HCT116 (cell line): ENCODE measurements around the gene MTHFSD. TPM values are rescaled to one million over a fixed set of nuclear protein-coding genes. Genes with fewer than 3 reads are reported as not detected.

Source experiments
- ATAC-seq: fragments of 200-7000 bp; cut with Tn5 transposase; 2 replicates; pipeline ENCODE4 v1.9.1; 2020; ENCODE audit warnings: mild to moderate bottlenecking, moderate library complexity
- BruUV-seq: library from RNA; stranded (reverse); fragments of 400-500 nt; replicated peaks from 2 replicates; lab custom pipeline; 2021; lab: Mats Ljungman, UMichigan
- CTCF ChIA-PET: fragments of 300-600 bp; sonication (Branson Sonifier 250); formaldehyde crosslinking; loops from one replicate; lab custom pipeline; 2021; ENCODE audit warnings: antibody characterized with exemption; lab: Charles Lee
- POLR2A ChIA-PET: fragments of 300-600, 350-600 bp; sonication (Branson Sonifier 250); formaldehyde crosslinking; loops from one replicate; lab custom pipeline; 2021; ENCODE audit warnings: antibody characterized with exemption; lab: Charles Lee
- RAD21 ChIA-PET, 2 experiments: fragments of 300-600 bp; sonication (Branson Sonifier 250); formaldehyde crosslinking; loops; one replicate each; lab custom pipeline; 2023; ENCODE audit warnings: low total read pairs in 2 of 2; ENCODE audit not compliant: uncharacterized antibody in 2 of 2, unreplicated experiment in 2 of 2, low non-redundant PET in 1 of 2; lab: Charles Lee
- DNase-seq: peaks from one replicate; pipeline ENCODE4 v3.0.0-alpha.2; 2010; ENCODE audit warnings: low read depth, low spot score
- H2AFZ ChIP-seq: fragments of 200-600 bp; shearing (Covaris generic), sonication (generic); 2 replicates; pipeline ENCODE4 v1.6.1; 2017; ENCODE audit warnings: low read depth, mixed run types, mixed read lengths, antibody characterized with exemption, low read length; ENCODE audit not compliant: poor library complexity, severe bottlenecking
- H3K27ac ChIP-seq: 2 replicates; pipeline ENCODE4 v1.5.1; 2012; ENCODE audit warnings: low read depth, low read length
- H3K27me3 ChIP-seq: fragments of 200-600 bp; sonication (generic); 2 replicates; pipeline ENCODE4 v1.6.1; 2016; ENCODE audit warnings: mixed run types, low read length, mixed read lengths; ENCODE audit not compliant: insufficient read depth
- H3K36me3 ChIP-seq, 2 experiments: fragments of 200-500 bp in 1 of 2; fragments of 200-600 bp in 1 of 2; sonication (Bioruptor generic) in 1 of 2; sonication (generic) in 1 of 2; 2 replicates each; pipeline versions ENCODE4 v1.5.1 to v1.6.1; 2014 to 2016; ENCODE audit warnings: low read length in 2 of 2, inconsistent platforms in 1 of 2, mixed read lengths in 1 of 2, mixed run types in 1 of 2; ENCODE audit not compliant: insufficient read depth in 2 of 2, control insufficient read depth in 1 of 2
- H3K4me1 ChIP-seq, 2 experiments: fragments of 200-600 bp in 1 of 2; sonication (generic) in 1 of 2; 2 replicates each; pipeline versions ENCODE4 v1.5.1 to v1.6.1; 2012 to 2017; ENCODE audit warnings: low read length in 2 of 2, inconsistent platforms in 1 of 2, mild to moderate bottlenecking in 1 of 2, mixed read lengths in 1 of 2, mixed run types in 1 of 2, moderate library complexity in 1 of 2; ENCODE audit not compliant: insufficient read depth in 2 of 2, control insufficient read depth in 1 of 2
- H3K4me2 ChIP-seq: fragments of 200-600 bp; sonication (generic); 2 replicates; pipeline ENCODE4 v1.6.1; 2017; ENCODE audit warnings: mixed run types, low read length, mixed read lengths
- H3K4me3 ChIP-seq, 2 experiments: fragments of 200-600 bp in 1 of 2; sonication (generic) in 1 of 2; replicated peaks in 1 of 2; 2 replicates each; pipeline ENCODE4 v1.5.1; 2011 to 2016; ENCODE audit warnings: low read length in 2 of 2, control low read depth in 1 of 2, low read depth in 1 of 2, mild to moderate bottlenecking in 1 of 2, mixed read lengths in 1 of 2, mixed run types in 1 of 2
- H3K79me2 ChIP-seq: fragments of 200-600 bp; sonication (generic); 2 replicates; pipeline ENCODE4 v1.6.1; 2017; ENCODE audit warnings: mild to moderate bottlenecking, mixed run types, low read length, moderate library complexity, mixed read lengths; ENCODE audit not compliant: insufficient read depth
- H3K9ac ChIP-seq: fragments of 200-600 bp; sonication (generic); 2 replicates; pipeline ENCODE4 v1.6.1; 2016; ENCODE audit warnings: low read length, mixed read lengths
- H3K9me2 ChIP-seq: fragments of 200-600 bp; sonication (generic), shearing (Covaris generic); 2 replicates; pipeline ENCODE4 v1.6.1; 2017; ENCODE audit warnings: mixed run types, mild to moderate bottlenecking, moderate library complexity; ENCODE audit not compliant: insufficient read depth
- H3K9me3 ChIP-seq, 2 experiments: fragments of 200-500 bp in 1 of 2; fragments of 200-600 bp in 1 of 2; sonication (Bioruptor generic) in 1 of 2; sonication (generic) in 1 of 2; 2 replicates each; pipeline ENCODE4 v1.6.1; 2014 to 2017; ENCODE audit warnings: low read length in 2 of 2, mixed read lengths in 2 of 2, inconsistent platforms in 1 of 2, low read depth in 1 of 2, mild to moderate bottlenecking in 1 of 2, mixed run types in 1 of 2, moderate library complexity in 1 of 2; ENCODE audit not compliant: control insufficient read depth in 1 of 2, insufficient read depth in 1 of 2
- H4K20me1 ChIP-seq: fragments of 200-600 bp; sonication (generic), shearing (Covaris generic); 2 replicates; pipeline ENCODE4 v1.6.1; 2017; ENCODE audit warnings: mixed run types, mild to moderate bottlenecking, moderate library complexity; ENCODE audit not compliant: insufficient read depth
- ATF3 ChIP-seq: IDR thresholded peaks from 2 replicates; pipeline ENCODE4 v1.6.1; 2012
- CBX3 ChIP-seq: IDR thresholded peaks from 2 replicates; pipeline ENCODE4 v1.6.1; 2012; ENCODE audit warnings: low read depth
- CEBPB ChIP-seq: IDR thresholded peaks from 2 replicates; pipeline ENCODE4 v1.6.1; 2012; ENCODE audit warnings: low read depth
- CTCF ChIP-seq, 3 experiments: fragments of 200-600 bp in 1 of 3; sonication (generic) in 1 of 3; IDR thresholded peaks in 2 of 3; conservative IDR thresholded peaks in 1 of 3; 2 replicates each; pipeline ENCODE4 v1.5.1; 2012 to 2017; ENCODE audit warnings: low read depth in 2 of 3, low read length in 2 of 3, antibody characterized with exemption in 1 of 3, borderline replicate concordance in 1 of 3, control low read depth in 1 of 3, mild to moderate bottlenecking in 1 of 3, mixed read lengths in 1 of 3, mixed run types in 1 of 3, moderate library complexity in 1 of 3; ENCODE audit not compliant: insufficient read depth in 1 of 3
- EGR1 ChIP-seq: IDR thresholded peaks from 2 replicates; pipeline ENCODE4 v1.6.1; 2012; ENCODE audit warnings: low read depth
- ELF1 ChIP-seq: IDR thresholded peaks from 2 replicates; pipeline ENCODE4 v1.6.1; 2012; ENCODE audit warnings: low read depth, borderline replicate concordance
- EZH2 ChIP-seq: fragments of 200-600 bp; sonication (generic); IDR thresholded peaks from 2 replicates; pipeline ENCODE4 v1.6.1; 2017; ENCODE audit warnings: antibody characterized with exemption, mixed run types
- EZH2phosphoT487 ChIP-seq: fragments of 200-600 bp; IDR thresholded peaks from 2 replicates; pipeline ENCODE4 v1.6.1; 2018; ENCODE audit warnings: antibody characterized with exemption, borderline replicate concordance
- FOSL1 ChIP-seq: IDR thresholded peaks from 2 replicates; pipeline ENCODE4 v1.6.1; 2012; ENCODE audit warnings: low read depth
- JUND ChIP-seq: IDR thresholded peaks from 2 replicates; pipeline ENCODE4 v1.6.1; 2012
- POLR2AphosphoS5 ChIP-seq: IDR thresholded peaks from 2 replicates; pipeline ENCODE4 v1.6.1; 2011; ENCODE audit warnings: mild to moderate bottlenecking, low read depth, low read length, moderate library complexity
- RAD21 ChIP-seq: IDR thresholded peaks from 2 replicates; pipeline ENCODE4 v1.6.1; 2012; ENCODE audit warnings: low read depth, mild to moderate bottlenecking
- REST ChIP-seq: IDR thresholded peaks from 2 replicates; pipeline ENCODE4 v1.6.1; 2012; ENCODE audit warnings: low read depth
- SIN3A ChIP-seq: IDR thresholded peaks from 2 replicates; pipeline ENCODE4 v1.6.1; 2012; ENCODE audit warnings: low read depth
- SP1 ChIP-seq: IDR thresholded peaks from 2 replicates; pipeline ENCODE4 v1.6.1; 2012; ENCODE audit warnings: low read depth
- SRF ChIP-seq: IDR thresholded peaks from 2 replicates; pipeline ENCODE4 v1.6.1; 2012; ENCODE audit warnings: low read depth
- TCF7L2 ChIP-seq: IDR thresholded peaks from 2 replicates; pipeline ENCODE4 v1.7.0; 2011; ENCODE audit warnings: borderline replicate concordance, inconsistent platforms; ENCODE audit not compliant: insufficient read depth, insufficient read length; ENCODE audit errors: extremely low read depth
- ZFX ChIP-seq: fragments of 450-650 bp; IDR thresholded peaks from 2 replicates; pipeline ENCODE4 v1.6.1; 2017
- intact Hi-C: fragments of 100-400 bp; cut with micrococcal nuclease; formaldehyde crosslinking; loops from 2 replicates; pipeline ENCODE4 v1.10.0; 2022
- total RNA-seq: library from RNA; stranded (reverse); gene quantifications from one replicate; pipeline ENCODE4 v1.2.1, GENCODE V29; 2021; ENCODE audit not compliant: unreplicated experiment
- TF ChIP-seq, protein P1 (sequence below): IDR thresholded peaks from 2 replicates; pipeline ENCODE4 v1.6.1; 2012

The MTHFSD gene
- total RNA-seq, 1 experiment from 2014 or later = 33.1 TPM

DNA sequence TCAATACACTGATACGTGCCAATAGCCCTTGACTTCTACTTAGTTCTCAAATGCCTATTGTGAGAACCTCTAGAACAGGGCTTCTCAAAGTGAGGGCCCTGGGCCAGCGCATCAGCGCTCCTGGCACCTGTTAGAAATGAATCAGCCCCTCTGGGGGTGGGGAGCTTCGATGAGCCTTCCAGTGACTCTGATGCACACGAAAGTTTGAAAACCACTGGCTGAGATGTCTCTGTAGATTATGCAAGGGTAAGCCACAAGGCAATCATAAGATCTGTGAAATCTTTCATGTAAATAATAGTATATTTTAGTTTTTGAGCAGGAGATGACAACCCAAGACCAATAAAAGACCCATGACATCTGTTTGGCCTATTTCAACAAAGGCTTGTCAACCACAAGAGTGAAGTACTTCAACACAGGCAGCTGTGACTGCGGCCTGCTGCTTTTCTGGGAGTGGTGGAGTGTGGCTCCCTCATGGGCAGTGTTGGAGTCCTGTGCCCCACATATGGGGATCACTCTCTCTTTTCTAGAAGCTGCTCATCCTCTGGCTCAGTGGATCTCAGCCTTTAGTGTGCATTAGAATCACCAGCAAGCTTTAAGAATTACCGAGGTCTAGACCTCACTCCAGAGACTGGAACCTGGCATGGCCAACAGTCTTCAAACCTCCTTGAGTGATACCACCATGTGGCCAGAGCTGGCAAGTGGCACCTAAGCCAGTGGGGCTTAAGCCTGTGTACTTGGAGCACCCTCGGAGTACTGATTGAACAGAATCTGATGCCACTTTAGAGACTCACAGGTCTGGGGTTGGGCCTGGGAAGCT is 5.8 kb downstream of the MTHFSD start:
- ChIA-PET POLR2A (no interaction called here), CTCF (no interaction called here), RAD21 (no interaction called here)
- peaks cover 12% of the 10 kb centered on the region for H3K79me2 ChIP-seq
- H3K36me3 ChIP-seq = peaks cover 24 to 50% of the 10 kb centered on the region in 2 experiments; a peak in 3 of 4 replicates
- DNase-seq (no peak), ATAC-seq (peak; percentile 49)
- intact Hi-C loops = no loop called here
- H3K27me3 ChIP-seq = no peaks in the 10 kb centered on the region
- no peak for TF ChIP-seq REST
- TF ChIP-seq POLR2AphosphoS5 = no peak
- TF ChIP-seq JUND = no peak
- TF ChIP-seq CTCF (IDR thresholded peaks at IDR 0.05 in 2 of 3, conservative IDR thresholded peaks at IDR 0.05 in 1 of 3; ENCODE audit: borderline replicate concordance in 1 of 3, insufficient read depth in 1 of 3, low read depth in 2 of 3, low read length in 2 of 3) = no peak
- no peak for TF ChIP-seq SRF
- TF ChIP-seq FOSL1 = no peak
- no peak for TF ChIP-seq EZH2
- TF ChIP-seq, protein P1, sequence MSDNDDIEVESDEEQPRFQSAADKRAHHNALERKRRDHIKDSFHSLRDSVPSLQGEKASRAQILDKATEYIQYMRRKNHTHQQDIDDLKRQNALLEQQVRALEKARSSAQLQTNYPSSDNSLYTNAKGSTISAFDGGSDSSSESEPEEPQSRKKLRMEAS = no peak
- TF ChIP-seq ELF1 = no peak
- TF ChIP-seq CBX3 = no peak
- no peak for TF ChIP-seq SP1
- TF ChIP-seq EZH2phosphoT487 = no peak
- no peak for TF ChIP-seq TCF7L2
- TF ChIP-seq ZFX = no peak
- no peak for TF ChIP-seq CEBPB
- TF ChIP-seq EGR1 = no peak
- TF ChIP-seq RAD21 = no peak
- TF ChIP-seq SIN3A = no peak
- TF ChIP-seq ATF3 = no peak
- no peak overlapping the region for H3K27ac ChIP-seq
- no peak overlapping the region for H3K9ac ChIP-seq
- H4K20me1 ChIP-seq = no peaks in the 10 kb centered on the region; the same call in 1 of the 2 replicates
- no peak overlapping the region for H3K4me3 ChIP-seq
- H3K9me2 ChIP-seq = no peaks in the 10 kb centered on the region
- no TSS peak for BruUV-seq
- H2AFZ ChIP-seq = no peak overlapping the region
- H3K9me3 ChIP-seq = no peaks in the 10 kb centered on the region
- no peak overlapping the region for H3K4me2 ChIP-seq
- peaks cover 0 to 4% of the 10 kb centered on the region in 2 experiments; a peak in 2 of 4 replicates for H3K4me1 ChIP-seq
